ENCODE results near the gene VASP. TPM values are rescaled to one million over a fixed set of nuclear protein-coding genes. Genes with fewer than 3 reads are reported as not detected.

VASP gene
- total and polyA plus RNA-seq, 2 of the 13 experiments (the other 11 are each of a cell fraction or from before 2014, with no cell fraction given), result 41.8 to 67.1 TPM

DNA sequence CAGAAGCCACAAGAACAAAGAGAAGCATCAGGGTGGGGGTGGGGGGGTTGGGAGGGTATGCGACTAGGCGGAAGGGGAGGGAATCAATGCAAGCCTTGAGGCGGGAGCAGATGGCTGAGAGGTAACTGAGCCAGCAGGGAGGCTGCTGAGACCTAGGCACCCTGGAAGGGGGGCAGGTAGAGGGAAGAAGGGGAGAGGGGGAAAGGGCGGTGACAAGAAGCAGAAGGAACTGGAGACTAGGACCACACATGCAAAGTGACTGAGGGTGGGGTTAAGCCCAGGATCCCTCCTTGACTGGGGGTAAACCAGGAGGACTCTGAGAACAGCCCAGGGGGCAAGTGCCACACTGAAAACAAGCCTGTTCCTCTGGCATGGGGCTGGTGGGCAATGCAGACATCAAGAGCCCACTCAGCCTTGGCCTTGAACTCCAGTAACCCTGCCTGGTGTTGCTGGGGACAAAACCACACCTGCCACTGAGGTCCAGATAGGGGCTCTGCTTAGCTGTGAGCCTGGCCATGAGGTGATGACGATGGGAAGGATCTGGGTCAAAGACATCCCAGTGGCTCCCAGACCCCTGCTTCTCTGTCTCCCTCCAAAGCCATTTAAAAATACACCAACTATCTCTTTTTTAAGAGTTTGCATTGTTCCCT is 57.0 kb downstream of the VASP start:
- no peak for DNase-seq (ENCODE audit: low spot score)
- no peak for FAIRE-seq
- Histone ChIP-seq H3K4me2 (ENCODE audit: low read depth, low read length) (no peak overlapping the region), H4K20me1 (ENCODE audit: insufficient read depth, low read length) (no peaks in the 10 kb centered on the region), H3K27me3 (ENCODE audit: control insufficient read depth in 1 of 2, insufficient read depth in 2 of 2, low read length in 2 of 2) (no peaks in the 10 kb centered on the region), H3K9ac (ENCODE audit: insufficient read depth, low read depth, low read length) (no peak overlapping the region), H3K79me2 (ENCODE audit: insufficient read depth, low read length) (peaks cover 4% of the 10 kb centered on the region), H3K36me3 (replicated peaks in 1 of 2; ENCODE audit: control insufficient read depth in 1 of 2, insufficient read depth in 2 of 2, low read length in 2 of 2) (no peaks in the 10 kb centered on the region; a peak in 2 of 5 replicates), H3K9me3 (ENCODE audit: low read length) (no peaks in the 10 kb centered on the region), H3K4me1 (ENCODE audit: insufficient read depth, low read length) (peaks cover 18% of the 10 kb centered on the region), H3K27ac (ENCODE audit: extremely low read length, insufficient read depth, low read length) (no peak overlapping the region), H2AFZ (ENCODE audit: low read length) (no peak overlapping the region), H3K4me3 (replicated peaks in 1 of 3; ENCODE audit: insufficient read depth in 1 of 3, low read depth in 2 of 3, low read length in 3 of 3) (no peak overlapping the region)
- no peak for ATAC-seq
- BruUV-seq (replicated peaks), result no TSS peak
- ChIA-PET POLR2A (no interaction called here), CTCF (ENCODE audit: low intra/inter-chr PET ratio, low total read pairs) (no interaction called here)
- in situ Hi-C loops (cut with HindIII; ENCODE audit: extremely low pct_ligation_motif_present, low pct_unique_long_range_greater_than_20kb), result no loop called here
- intact Hi-C loops (cut with micrococcal nuclease; ENCODE audit: unreplicated experiment), result no loop called here
- 95% methylated on average over 5 of the region's 5 CpGs for WGBS (ENCODE audit: low lambda C conversion rate)
- TF ChIP-seq SMAD1 (CRISPR knock-in tag; IDR thresholded peaks at IDR 0.05; ENCODE audit: borderline replicate concordance, low read depth) (no peak), ZNF296 (CRISPR knock-in tag; conservative IDR thresholded peaks at IDR 0.05) (no peak), ZBTB8A (CRISPR knock-in tag; IDR thresholded peaks at IDR 0.05; ENCODE audit: borderline replicate concordance, low read depth) (no peak), CREB1 (IDR thresholded peaks at IDR 0.05) (no peak), CREB1 (CRISPR knock-in tag; IDR thresholded peaks at IDR 0.05) (no peak), ZFP36L2 (CRISPR knock-in tag; IDR thresholded peaks at IDR 0.05) (no peak), PHF20 (CRISPR knock-in tag; IDR thresholded peaks at IDR 0.05) (no peak), ARHGAP35 (CRISPR knock-in tag; IDR thresholded peaks at IDR 0.05; ENCODE audit: borderline replicate concordance) (no peak), SP4 (CRISPR knock-in tag; IDR thresholded peaks at IDR 0.05) (no peak), ZKSCAN8 (CRISPR knock-in tag; IDR thresholded peaks at IDR 0.05; ENCODE audit: borderline replicate concordance) (no peak), ELF3 (CRISPR knock-in tag; IDR thresholded peaks at IDR 0.05) (no peak), ZNF780A (CRISPR knock-in tag; IDR thresholded peaks at IDR 0.05) (no peak), MAFG (CRISPR knock-in tag; IDR thresholded peaks at IDR 0.05) (no peak), ZNF75D (CRISPR knock-in tag; IDR thresholded peaks at IDR 0.05; ENCODE audit: borderline replicate concordance) (no peak), GFI1 (CRISPR knock-in tag; IDR thresholded peaks at IDR 0.05; ENCODE audit: borderline replicate concordance) (no peak), ZNF570 (CRISPR knock-in tag; IDR thresholded peaks at IDR 0.05; ENCODE audit: borderline replicate concordance) (no peak)
- TF ChIP-seq, protein P1, sequence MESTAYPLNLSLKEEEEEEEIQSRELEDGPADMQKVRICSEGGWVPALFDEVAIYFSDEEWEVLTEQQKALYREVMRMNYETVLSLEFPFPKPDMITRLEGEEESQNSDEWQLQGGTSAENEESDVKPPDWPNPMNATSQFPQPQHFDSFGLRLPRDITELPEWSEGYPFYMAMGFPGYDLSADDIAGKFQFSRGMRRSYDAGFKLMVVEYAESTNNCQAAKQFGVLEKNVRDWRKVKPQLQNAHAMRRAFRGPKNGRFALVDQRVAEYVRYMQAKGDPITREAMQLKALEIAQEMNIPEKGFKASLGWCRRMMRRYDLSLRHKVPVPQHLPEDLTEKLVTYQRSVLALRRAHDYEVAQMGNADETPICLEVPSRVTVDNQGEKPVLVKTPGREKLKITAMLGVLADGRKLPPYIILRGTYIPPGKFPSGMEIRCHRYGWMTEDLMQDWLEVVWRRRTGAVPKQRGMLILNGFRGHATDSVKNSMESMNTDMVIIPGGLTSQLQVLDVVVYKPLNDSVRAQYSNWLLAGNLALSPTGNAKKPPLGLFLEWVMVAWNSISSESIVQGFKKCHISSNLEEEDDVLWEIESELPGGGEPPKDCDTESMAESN (CRISPR knock-in tag; conservative IDR thresholded peaks at IDR 0.05), result no peak
- TF ChIP-seq, protein P2, sequence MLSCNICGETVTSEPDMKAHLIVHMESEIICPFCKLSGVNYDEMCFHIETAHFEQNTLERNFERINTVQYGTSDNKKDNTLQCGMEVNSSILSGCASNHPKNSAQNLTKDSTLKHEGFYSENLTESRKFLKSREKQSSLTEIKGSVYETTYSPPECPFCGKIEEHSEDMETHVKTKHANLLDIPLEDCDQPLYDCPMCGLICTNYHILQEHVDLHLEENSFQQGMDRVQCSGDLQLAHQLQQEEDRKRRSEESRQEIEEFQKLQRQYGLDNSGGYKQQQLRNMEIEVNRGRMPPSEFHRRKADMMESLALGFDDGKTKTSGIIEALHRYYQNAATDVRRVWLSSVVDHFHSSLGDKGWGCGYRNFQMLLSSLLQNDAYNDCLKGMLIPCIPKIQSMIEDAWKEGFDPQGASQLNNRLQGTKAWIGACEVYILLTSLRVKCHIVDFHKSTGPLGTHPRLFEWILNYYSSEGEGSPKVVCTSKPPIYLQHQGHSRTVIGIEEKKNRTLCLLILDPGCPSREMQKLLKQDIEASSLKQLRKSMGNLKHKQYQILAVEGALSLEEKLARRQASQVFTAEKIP (CRISPR knock-in tag; IDR thresholded peaks at IDR 0.05; ENCODE audit: borderline replicate concordance), result no peak
- TF ChIP-seq, protein P3, sequence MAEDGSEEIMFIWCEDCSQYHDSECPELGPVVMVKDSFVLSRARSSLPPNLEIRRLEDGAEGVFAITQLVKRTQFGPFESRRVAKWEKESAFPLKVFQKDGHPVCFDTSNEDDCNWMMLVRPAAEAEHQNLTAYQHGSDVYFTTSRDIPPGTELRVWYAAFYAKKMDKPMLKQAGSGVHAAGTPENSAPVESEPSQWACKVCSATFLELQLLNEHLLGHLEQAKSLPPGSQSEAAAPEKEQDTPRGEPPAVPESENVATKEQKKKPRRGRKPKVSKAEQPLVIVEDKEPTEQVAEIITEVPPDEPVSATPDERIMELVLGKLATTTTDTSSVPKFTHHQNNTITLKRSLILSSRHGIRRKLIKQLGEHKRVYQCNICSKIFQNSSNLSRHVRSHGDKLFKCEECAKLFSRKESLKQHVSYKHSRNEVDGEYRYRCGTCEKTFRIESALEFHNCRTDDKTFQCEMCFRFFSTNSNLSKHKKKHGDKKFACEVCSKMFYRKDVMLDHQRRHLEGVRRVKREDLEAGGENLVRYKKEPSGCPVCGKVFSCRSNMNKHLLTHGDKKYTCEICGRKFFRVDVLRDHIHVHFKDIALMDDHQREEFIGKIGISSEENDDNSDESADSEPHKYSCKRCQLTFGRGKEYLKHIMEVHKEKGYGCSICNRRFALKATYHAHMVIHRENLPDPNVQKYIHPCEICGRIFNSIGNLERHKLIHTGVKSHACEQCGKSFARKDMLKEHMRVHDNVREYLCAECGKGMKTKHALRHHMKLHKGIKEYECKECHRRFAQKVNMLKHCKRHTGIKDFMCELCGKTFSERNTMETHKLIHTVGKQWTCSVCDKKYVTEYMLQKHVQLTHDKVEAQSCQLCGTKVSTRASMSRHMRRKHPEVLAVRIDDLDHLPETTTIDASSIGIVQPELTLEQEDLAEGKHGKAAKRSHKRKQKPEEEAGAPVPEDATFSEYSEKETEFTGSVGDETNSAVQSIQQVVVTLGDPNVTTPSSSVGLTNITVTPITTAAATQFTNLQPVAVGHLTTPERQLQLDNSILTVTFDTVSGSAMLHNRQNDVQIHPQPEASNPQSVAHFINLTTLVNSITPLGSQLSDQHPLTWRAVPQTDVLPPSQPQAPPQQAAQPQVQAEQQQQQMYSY (CRISPR knock-in tag; IDR thresholded peaks at IDR 0.05), result no peak
